NCI-H82 treated with DMSO at 0.1 percent for 48 hours (cell line): ENCODE data around the gene LMOD2.

Experiments
- DNase-seq: peaks from one replicate; lab custom pipeline; 2025; ENCODE audit not compliant: unreplicated experiment; lab: John Stamatoyannopoulos, UW

LMOD2 gene

DNA sequence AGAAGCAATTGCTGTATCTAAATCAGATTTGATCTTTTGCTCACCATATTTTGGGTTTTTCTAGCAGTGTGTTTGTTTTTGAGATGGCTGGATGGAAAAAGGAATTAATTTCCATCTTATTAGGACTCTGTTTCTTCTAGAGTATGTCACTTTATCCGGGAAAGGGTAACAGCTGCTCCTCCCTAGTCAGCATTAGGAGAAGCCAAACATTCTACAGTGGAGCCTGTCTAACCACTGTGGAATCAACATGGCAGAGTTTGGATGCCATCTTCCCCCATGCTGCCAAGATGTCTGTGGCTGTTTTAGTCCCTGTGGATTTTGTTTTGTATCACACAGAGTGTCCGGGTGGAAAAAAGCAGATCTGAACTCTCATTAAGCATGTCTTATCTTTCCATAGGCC, 16.0 kb upstream of the LMOD2 start:
- peak; percentile 19 for DNase-seq

DNA sequence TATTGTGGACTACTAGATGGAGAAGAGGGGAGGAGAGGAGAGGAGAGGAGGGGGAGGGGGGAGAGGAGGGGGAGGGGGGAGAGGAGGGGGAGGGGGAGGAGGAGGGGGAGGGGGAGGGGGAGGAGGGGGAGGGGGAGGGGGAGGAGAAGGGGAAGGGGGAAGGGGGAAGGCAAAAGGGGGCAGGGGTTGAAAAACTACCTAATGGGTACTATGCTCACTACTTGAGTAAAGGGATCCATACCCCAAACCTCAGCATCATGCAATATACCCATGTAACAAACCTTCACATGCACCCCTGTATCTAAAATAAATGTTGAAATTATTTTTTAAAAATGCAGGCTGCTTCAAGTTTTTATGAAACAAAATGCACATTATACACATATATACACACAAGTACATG, 15.1 kb upstream of the LMOD2 start:
- no peak for DNase-seq

DNA sequence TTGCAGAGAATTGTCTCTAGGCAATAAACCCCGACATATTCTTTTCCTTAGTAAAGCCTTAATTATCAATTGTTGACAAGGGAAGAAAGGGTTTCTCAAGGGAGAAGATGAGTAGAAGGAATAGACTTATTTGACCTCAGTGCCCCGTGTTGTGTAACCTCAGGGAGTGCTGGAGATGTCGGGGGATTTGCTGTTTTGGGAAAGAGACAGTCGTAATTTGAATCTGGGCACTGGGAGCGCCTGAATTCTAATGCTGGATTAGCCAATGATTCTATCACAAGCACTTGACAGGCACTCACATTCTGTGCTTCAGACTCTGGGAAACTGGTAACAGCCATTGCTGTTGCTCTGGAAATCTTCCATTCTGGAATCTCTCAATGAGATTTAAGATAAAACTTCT, 13.8 kb upstream of the LMOD2 start:
- no peak for DNase-seq

DNA sequence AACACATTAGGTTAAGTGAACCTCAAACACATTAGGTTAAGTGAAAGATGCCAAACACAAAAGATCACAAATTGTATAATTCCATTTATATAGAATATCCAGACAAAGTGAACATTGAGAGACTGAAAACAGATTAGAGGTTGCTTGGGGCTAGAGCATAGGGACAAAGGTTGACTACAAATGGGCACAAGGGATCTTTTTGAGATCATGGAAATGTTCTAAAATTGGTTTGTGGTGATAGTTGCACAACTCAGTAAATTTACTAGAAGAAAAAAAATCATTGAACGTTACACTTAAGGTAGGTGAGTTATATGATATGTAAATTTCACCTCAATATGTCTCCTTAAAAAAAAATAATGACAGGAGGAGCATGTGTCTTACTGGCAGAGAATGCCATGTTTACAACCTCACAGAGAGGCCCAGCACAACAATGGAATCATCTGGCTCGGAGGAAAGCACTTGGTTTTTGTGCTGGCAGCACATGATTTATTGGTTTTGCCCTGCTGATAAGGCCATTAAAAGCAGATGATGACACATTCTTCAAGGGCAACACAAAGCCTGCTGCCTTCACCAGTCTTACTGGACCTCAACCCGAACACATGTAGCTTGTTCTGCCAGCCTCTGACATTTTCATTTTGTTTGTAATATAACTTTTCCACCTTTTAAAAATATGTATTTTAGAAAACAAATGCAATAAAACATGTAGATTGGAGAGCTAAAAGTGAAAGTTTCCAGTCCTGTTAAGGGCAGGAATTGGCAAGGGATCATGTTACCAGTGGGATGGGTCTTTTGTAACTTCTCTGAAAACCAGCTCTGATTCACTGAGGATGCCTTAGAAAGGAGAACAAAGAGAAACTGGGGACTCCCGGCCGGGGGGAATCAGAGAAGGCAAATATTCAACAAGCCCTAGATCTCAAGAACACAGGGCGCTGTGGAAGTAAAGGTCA, 11.9 kb upstream of the LMOD2 start:
- DNase-seq = peak; percentile 15

DNA sequence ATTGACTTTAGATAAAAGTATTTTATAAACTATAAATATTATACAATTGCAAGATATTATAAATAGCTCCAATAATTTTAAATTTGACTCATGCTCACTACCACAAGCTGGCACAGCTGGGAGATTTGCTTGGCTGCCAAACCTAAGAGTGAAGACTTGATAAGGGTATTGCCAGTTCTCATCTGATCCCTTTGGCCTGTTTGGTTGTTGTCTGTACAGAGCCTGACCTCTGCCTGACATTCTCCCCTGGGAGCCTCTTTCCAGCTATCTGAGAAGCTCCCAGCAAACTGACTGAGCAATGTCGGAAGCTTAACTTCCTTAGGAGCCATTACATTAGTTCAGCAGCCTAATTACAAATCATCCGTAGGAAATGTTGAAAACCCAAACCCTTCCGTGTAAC, 10.2 kb upstream of the LMOD2 start:
- DNase-seq = no peak

DNA sequence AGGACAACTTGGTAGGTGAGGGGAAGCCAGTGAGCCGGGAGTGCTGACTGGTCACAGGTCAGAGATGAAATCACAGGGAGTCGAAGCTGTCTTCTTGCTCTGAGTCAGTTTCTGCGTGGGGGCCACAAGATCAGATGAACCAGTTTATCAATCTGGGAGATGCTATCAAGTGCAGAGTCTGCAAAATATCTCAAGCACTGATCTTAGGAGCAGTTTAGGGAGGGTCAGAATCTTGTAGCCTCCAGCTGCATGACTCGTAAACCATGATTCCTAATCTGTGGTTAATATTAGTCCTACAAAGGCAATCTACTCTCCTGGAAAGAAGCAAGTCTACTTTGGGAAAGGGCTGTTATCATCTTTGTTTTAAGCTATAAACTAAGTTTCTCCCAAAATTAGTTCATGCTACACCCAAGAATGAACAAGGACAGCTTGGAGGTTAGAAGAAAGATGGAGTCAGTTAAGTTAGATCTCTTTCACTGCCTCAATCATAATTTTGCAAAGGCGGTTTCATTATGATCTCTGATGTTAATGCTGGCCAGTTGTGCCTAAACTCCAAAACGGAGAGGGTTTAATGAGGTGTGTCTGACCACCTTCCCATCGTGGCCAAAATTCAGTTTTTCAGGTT, 8.4 kb upstream of the LMOD2 start:
- no peak for DNase-seq

DNA sequence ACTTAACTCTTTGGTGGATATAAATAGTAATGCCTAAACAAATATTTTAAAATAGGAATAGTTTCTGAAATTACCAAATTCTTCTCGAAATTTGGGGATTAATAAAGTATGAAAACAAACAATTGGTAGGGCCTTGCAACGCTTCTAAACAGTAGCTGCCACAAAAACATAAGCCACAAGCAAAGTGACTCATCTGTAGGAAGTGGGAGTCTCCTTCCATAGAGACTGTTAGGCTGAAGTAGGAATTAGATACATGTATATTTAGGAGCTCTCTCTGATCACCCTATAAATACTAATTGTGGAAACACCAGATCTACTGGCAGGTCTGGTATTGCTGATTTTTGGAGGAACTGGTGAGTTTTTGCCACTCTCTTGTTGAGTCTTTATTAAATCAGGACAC, 5.7 kb upstream of the LMOD2 start:
- no peak for DNase-seq

DNA sequence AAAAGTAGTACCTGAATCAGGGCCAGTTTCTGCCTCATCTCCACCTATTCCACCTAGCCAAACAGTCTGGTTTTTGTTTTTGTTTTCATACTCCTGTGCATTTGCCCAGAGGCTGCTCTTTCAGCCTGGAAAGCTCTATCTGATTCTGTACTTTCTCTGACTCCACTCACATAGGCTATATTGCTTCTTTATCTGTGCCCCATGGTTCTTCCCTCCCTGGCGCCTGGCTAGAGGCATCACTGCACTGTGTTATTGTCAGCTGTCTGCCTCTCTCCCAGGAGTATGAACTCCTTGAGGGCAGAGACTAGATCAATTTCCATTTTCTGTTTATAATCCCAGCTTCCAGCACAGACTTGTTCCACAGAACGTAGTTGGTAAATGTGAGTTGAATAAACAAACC, 5.1 kb upstream of the LMOD2 start:
- DNase-seq = no peak

DNA sequence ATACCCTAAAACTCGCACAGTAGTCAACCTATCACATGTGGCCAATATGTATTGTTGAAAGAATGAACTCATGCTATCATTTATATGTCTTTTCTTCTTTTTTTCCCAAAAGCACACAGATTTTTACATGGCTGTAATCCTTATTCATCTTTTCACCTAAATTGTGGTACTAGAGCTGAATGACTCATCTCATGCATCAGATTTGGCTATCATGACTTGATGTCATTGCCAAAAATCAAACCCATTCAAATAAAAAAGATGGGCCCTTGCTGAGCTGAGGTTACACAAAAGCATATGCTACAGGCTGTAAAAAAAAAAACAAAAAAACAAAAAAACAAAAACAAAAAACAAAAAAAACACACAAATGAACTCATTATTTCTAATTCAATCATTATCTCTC, 3.3 kb upstream of the LMOD2 start:
- DNase-seq = no peak

DNA sequence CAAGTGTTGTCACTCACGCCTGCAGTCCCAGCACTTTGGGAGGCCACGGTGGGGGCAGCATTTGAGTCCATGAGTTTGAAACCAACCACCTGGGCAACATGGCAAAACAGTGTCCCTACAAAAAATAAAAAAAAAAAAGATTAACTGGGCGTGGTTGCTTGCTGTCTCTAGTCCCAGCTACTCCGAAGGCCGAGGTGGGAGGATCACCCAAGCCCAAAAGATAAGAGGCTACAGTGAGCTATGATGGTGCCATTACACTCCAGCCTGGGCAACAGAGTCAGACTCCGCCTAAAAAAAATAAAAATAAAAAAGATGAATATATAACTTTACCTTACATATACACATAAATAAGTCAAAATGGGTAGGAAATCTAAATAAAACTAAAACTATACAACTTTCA, 2.5 kb upstream of the LMOD2 start:
- DNase-seq = no peak

DNA sequence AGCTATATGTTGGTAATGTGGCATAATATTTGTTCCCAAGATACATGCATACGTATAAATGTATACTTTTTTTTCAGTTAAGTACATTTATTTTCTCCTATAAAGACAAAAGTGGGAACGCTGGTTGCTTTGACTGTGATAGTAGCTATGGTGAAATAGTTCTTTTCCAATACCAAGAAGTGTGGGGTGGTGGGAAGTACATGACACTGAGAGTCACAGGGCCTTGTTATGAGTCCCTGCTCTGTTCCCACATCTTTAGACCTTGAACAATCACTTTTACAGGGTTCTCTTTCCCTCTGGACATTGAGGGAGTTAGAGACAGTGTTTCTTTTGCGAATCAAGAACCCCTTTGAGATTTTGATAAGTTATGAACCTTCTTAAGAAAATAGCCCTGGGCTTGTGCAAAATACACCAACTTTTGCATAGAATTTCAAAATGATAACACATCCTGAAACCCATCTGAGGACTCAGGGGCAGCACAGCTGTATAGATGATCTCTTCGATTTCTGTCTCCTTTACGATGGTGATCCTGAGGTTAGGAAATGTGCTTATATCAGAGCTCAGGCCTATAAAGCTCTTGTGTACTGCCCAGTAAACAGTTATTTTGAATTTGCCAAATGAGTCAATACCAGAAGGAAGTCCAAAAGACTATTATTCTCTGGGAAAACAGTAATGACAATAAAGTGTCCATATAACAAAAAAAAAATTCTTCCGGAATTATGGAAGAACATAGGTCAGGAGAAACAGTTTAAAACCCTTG, 1.1 kb downstream of the LMOD2 start:
- no peak for DNase-seq

DNA sequence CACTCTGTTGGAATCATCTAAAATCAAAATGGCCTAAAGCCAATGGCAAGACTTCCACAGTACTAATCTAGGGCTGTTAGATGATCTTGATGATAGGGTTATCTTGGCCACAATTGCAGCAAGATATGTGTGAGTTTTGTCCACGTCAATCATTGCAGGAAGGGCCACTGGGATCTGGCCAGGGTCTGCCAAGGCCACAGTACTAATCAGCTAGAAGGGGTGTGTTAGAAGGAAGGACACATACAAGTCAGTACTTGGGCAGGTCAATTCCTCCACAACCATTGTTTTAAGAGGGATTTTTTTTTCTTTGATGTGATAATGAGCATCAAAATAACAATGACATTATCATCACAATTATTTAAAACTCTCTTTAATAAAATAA, 1.6 kb downstream of the LMOD2 start:
- DNase-seq = no peak

DNA sequence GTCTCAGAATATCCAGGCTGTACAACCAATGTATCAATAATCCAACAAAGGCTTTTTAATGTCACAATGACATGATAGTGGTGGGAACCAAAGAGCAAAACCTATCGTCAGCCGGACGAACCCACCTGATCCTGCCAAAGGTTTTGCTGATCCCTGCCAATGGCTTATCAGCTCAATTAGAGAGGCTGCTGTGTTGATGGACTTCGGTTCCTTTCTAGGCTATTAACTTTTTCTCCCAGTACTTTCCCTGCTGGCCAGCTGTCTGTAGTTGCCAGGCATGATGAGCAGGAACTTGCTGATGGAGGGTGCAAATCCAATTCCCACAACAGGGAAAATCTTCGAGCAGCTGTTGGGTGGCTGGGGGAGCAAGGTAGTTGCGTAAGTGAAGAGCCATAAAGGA, 2.4 kb downstream of the LMOD2 start:
- peak; percentile 86 for DNase-seq

DNA sequence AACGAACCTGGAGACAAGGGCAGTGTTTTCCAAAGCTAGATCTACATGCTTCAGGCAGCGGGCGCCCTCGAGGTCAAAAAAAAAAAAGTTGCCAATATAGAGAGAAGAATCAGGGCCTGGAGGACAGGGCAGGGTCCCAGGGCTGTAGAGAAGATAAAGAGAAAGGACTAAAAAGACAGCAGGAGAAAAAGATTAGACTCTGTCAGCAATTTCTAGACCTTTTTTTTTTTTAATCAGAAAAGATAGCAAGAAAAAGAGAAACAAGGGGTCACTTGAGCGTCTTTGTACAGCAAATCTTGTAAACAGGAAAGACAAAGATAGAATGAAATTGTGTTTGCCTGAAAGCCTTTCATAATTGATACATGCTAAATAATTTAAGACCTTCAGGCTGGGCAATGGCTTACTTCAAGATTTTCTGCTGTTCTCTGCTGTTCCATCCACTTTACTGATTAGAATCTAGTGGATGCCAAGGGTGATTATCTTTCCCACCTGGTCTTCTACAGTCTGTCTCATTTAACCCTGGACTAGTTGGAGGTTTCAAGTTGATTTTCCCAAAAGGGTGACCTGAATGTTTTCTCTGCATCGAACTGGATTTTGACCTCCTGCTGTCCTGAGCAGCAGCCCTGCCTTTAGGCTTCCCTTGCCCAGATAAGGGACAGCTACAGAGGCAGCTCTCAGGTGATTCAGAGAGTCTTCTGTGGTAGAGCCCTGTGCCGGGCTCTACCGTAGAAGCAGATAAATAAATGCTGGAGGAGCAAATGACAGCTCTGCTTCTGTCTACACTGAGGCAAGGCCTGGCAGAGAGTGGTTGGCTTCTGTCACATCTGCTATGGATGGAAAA, 5.1 kb downstream of the LMOD2 start:
- peak; percentile 28 for DNase-seq

DNA sequence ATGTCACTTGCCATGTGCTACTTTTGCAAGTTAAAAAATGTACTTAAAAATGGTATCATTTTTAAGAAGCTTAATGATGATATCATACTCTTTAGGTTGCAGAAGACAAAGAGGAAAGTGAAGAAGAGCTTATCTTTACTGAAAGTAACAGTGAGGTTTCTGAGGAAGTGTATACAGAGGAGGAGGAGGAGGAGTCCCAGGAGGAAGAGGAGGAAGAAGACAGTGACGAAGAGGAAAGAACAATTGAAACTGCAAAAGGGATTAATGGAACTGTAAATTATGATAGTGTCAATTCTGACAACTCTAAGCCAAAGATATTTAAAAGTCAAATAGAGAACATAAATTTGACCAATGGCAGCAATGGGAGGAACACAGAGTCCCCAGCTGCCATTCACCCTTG, 6.1 kb downstream of the LMOD2 start:
- DNase-seq = no peak

DNA sequence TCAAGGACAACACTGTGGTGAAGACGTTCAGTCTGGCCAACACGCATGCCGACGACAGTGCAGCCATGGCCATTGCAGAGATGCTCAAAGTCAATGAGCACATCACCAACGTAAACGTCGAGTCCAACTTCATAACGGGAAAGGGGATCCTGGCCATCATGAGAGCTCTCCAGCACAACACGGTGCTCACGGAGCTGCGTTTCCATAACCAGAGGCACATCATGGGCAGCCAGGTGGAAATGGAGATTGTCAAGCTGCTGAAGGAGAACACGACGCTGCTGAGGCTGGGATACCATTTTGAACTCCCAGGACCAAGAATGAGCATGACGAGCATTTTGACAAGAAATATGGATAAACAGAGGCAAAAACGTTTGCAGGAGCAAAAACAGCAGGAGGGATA, 6.6 kb downstream of the LMOD2 start:
- DNase-seq = no peak

DNA sequence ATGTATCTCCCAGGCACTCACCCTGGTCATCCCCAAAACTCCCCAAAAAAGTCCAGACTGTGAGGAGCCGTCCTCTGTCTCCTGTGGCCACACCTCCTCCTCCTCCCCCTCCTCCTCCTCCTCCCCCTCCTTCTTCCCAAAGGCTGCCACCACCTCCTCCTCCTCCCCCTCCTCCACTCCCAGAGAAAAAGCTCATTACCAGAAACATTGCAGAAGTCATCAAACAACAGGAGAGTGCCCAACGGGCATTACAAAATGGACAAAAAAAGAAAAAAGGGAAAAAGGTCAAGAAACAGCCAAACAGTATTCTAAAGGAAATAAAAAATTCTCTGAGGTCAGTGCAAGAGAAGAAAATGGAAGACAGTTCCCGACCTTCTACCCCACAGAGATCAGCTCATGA, 7.1 kb downstream of the LMOD2 start:
- DNase-seq = no peak

DNA sequence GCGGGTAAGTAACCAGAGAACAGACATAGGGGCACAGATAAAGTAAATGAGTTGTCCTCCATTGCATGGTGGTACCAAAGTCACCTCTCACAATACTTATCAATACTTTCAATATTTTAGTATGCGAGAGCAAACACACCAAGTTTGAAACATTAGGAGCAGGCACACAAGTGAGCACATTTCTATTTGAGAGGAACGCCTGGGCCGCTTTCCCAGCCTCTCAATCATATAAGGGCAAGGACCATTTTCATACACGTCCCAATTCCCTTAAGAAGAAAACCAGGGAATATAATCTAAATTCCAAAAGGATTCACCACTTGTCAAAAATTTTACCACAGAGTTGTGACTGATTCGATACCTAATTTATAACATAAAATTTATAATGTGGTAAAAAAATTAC, 7.5 kb downstream of the LMOD2 start:
- no peak for DNase-seq

DNA sequence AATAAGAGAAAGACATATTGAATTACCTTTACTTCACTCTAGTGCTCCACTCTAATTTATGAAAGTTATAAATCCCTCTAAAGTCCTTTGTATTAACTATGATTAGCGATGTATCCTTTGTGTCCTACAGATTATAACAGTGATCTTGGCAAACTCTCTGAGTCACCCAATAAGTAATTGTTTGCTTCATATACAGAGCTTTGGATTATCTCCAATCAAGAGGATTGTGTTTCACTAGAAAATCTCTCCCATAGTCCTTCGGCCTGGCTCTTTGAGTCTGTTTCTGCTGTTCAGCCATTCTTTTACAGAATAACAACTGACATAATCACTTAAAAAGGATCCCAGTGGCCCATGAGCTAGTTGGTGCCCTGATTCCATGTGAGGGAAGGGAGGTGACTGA, 9.5 kb downstream of the LMOD2 start:
- peak; percentile 83 for DNase-seq

DNA sequence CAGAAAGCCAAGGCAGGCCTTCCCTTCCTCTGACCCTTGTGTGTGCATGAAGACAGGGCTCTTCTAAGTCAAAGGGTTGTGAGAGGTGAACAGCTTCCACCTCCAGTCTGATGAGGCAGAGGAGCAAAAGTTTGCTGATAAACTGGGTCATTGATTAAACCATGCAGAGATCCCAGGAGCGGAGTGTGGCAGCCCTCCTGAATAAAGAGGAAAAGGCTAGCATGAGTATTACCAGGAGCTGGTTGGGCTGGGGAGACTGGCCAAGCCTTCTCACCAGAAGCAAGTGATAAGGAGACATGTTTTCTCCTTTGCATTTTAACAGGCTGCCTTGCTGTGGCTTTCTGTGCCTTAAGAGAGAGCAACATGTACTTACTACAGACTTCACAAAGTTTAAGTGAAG, 10.2 kb downstream of the LMOD2 start:
- no peak for DNase-seq

DNA sequence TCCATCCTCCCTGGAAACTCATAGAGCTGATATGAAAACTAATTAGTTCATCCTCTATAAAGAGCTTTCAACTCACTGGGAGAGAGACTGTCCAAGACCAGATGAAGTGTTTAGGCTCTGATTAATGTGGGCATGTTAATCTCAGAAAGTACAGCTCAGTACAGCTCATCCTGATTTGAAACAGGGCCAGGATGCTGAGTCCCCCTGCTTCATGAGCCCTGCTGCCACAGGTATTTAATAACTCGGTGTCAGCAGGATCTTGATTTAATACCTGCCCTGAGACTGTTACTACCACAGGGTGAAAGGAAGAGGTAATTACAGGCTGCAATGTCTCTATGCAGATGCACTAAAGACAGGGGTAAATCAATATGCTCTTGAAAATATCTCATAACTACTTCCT, 10.8 kb downstream of the LMOD2 start:
- peak; percentile 96 for DNase-seq
